ENCODE data around the gene GPR78. TPM values are rescaled to one million over a fixed set of nuclear protein-coding genes. Genes with fewer than 3 reads are reported as not detected.
A peak's percentile ranks its signal among the peaks of the same experiment; 100 is the strongest.

Gene GPR78
- total RNA-seq, 1 donor from 2014 or later, result 0.09 TPM

- Histone ChIP-seq H4K20me1 (ENCODE audit: low read depth) (no peaks in the 10 kb centered on the region), H3K4me2 (no peak overlapping the region), H3K4me3 (no peak overlapping the region), H3K27ac (no peak overlapping the region), H3K9me3 (ENCODE audit: low read depth) (no peaks in the 10 kb centered on the region), H3F3A (ENCODE audit: low read depth) (no peaks in the 10 kb centered on the region), H3K4me1 (no peaks in the 10 kb centered on the region), H3K79me2 (ENCODE audit: low read depth) (no peaks in the 10 kb centered on the region), H3K27me3 (no peaks in the 10 kb centered on the region), H3K36me3 (no peaks in the 10 kb centered on the region), H2AFZ (replicated peaks) (no peak overlapping the region), H3K9ac (no peak overlapping the region)
- peaks cover 20% of the 10 kb centered on the region for H3K27me3 Mint-ChIP-seq (ENCODE audit: insufficient read depth, low read depth)
- DNase-seq (ENCODE audit: low spot score), result no peak
- H3K27ac Mint-ChIP-seq, result no peak overlapping the region
- no peak for TF ChIP-seq EZH2 (IDR thresholded peaks at IDR 0.05)
- H3K9me3 Mint-ChIP-seq, result no peaks in the 10 kb centered on the region
- no peaks in the 10 kb centered on the region for H3K4me1 Mint-ChIP-seq
- H3K4me3 Mint-ChIP-seq, result no peak overlapping the region
- H3K36me3 Mint-ChIP-seq, result no peaks in the 10 kb centered on the region
Measured at GRCh38 chr4:8546766-8547107, 33.5 kb upstream of the GPR78 start.

- TF ChIP-seq EZH2 (IDR thresholded peaks at IDR 0.05) (no peak), EZH2phosphoT487 (IDR thresholded peaks at IDR 0.05) (no peak), CTCF (IDR thresholded peaks at IDR 0.05) (peak; percentile 59)
- peaks cover 18% of the 10 kb centered on the region for H3K27me3 Mint-ChIP-seq (ENCODE audit: insufficient read depth, low read depth)
- Histone ChIP-seq H4K20me1 (ENCODE audit: low read depth) (no peaks in the 10 kb centered on the region), H3K36me3 (no peaks in the 10 kb centered on the region), H3F3A (ENCODE audit: low read depth) (no peaks in the 10 kb centered on the region), H3K27ac (no peak overlapping the region), H3K79me2 (ENCODE audit: low read depth) (no peaks in the 10 kb centered on the region), H3K9ac (no peak overlapping the region), H2AFZ (replicated peaks) (no peak overlapping the region), H3K9me3 (ENCODE audit: low read depth) (no peaks in the 10 kb centered on the region), H3K4me1 (no peaks in the 10 kb centered on the region), H3K27me3 (no peaks in the 10 kb centered on the region), H3K4me2 (no peak overlapping the region), H3K4me3 (no peak overlapping the region)
- H3K9me3 Mint-ChIP-seq, result no peaks in the 10 kb centered on the region
- no peak overlapping the region for H3K27ac Mint-ChIP-seq
- no peaks in the 10 kb centered on the region for H3K36me3 Mint-ChIP-seq
- no peaks in the 10 kb centered on the region for H3K4me1 Mint-ChIP-seq
- peak; percentile 56 for DNase-seq (ENCODE audit: low spot score)
- no peak overlapping the region for H3K4me3 Mint-ChIP-seq
Measured at GRCh38 chr4:8547108-8547911, 32.9 kb upstream of the GPR78 start.

GRCh38 chr4:8547912-8548730, 32.1 kb upstream of the GPR78 start:
- Histone ChIP-seq H3K27me3 (no peaks in the 10 kb centered on the region), H3K4me3 (no peak overlapping the region), H3K36me3 (no peaks in the 10 kb centered on the region), H2AFZ (replicated peaks) (no peak overlapping the region), H3F3A (ENCODE audit: low read depth) (no peaks in the 10 kb centered on the region), H3K79me2 (ENCODE audit: low read depth) (no peaks in the 10 kb centered on the region), H3K4me1 (no peaks in the 10 kb centered on the region), H3K27ac (no peak overlapping the region), H4K20me1 (ENCODE audit: low read depth) (no peaks in the 10 kb centered on the region), H3K4me2 (no peak overlapping the region), H3K9ac (no peak overlapping the region), H3K9me3 (ENCODE audit: low read depth) (no peaks in the 10 kb centered on the region)
- Mint-ChIP-seq H3K4me1 (no peaks in the 10 kb centered on the region), H3K27me3 (ENCODE audit: insufficient read depth, low read depth) (peaks cover 19% of the 10 kb centered on the region), H3K4me3 (no peak overlapping the region), H3K9me3 (no peaks in the 10 kb centered on the region), H3K36me3 (no peaks in the 10 kb centered on the region), H3K27ac (no peak overlapping the region)
- TF ChIP-seq EZH2phosphoT487 (IDR thresholded peaks at IDR 0.05) (no peak), CTCF (IDR thresholded peaks at IDR 0.05) (no peak)
- DNase-seq (ENCODE audit: low spot score), result no peak

All from neural progenitor cell (in vitro differentiated cells).